Lung (tissue), 12 donors: Measurements from ENCODE around the gene MGAT1. TPM values are rescaled to one million over a fixed set of nuclear protein-coding genes. Genes with fewer than 3 reads are reported as not detected.

Source experiments
- ATAC-seq: fragments of 200-7000 bp; cut with Tn5 transposase; one replicate; pipeline ENCODE4 v1.9.1; 2020; ENCODE audit warnings: moderate number of reproducible peaks; ENCODE audit not compliant: insufficient read depth, low FRiP score
- DNase-seq, 3 donors: peaks; one replicate each; pipeline ENCODE4 v3.0.0-alpha.2; 2013 to 2017
- H3K27ac ChIP-seq, 2 donors: one replicate each; pipeline ENCODE4 v1.5.1; 2013; ENCODE audit warnings: mild to moderate bottlenecking in 2 of 2, moderate library complexity in 2 of 2, control low read depth in 1 of 2, inconsistent platforms in 1 of 2, low read depth in 1 of 2, low read length in 1 of 2
- H3K27me3 ChIP-seq, 3 donors: one replicate each; pipeline ENCODE4 v1.5.1; 2013; ENCODE audit warnings: low read length in 2 of 3; ENCODE audit not compliant: control insufficient read depth in 3 of 3, insufficient read depth in 3 of 3
- H3K36me3 ChIP-seq, 4 donors: one replicate each; pipeline ENCODE4 v1.5.1; 2013; ENCODE audit warnings: low read length in 4 of 4, mild to moderate bottlenecking in 1 of 4, moderate library complexity in 1 of 4; ENCODE audit not compliant: control insufficient read depth in 4 of 4, insufficient read depth in 4 of 4
- H3K4me1 ChIP-seq, 5 donors: one replicate each; pipeline ENCODE4 v1.5.1; 2013; ENCODE audit warnings: low read length in 5 of 5, mild to moderate bottlenecking in 2 of 5, moderate library complexity in 1 of 5; ENCODE audit not compliant: control insufficient read depth in 5 of 5, insufficient read depth in 5 of 5
- H3K4me3 ChIP-seq: one replicate; pipeline ENCODE4 v1.5.1; 2013; ENCODE audit warnings: mild to moderate bottlenecking, control low read depth, moderate library complexity
- H3K9ac ChIP-seq, 2 donors: one replicate each; pipeline ENCODE4 v1.5.1; 2013; ENCODE audit warnings: low read length in 2 of 2, control low read depth in 1 of 2; ENCODE audit not compliant: insufficient read depth in 1 of 2
- H3K9me3 ChIP-seq, 4 donors: one replicate each; pipeline ENCODE4 v1.5.1; 2013; ENCODE audit warnings: low read length in 3 of 4, mild to moderate bottlenecking in 1 of 4, moderate library complexity in 1 of 4; ENCODE audit not compliant: control insufficient read depth in 4 of 4, insufficient read depth in 3 of 4
- WGBS, 2 donors: extraction: QIAGEN DNeasy Blood & Tissue Kit; methylation state at CpG; one replicate each; pipeline ENCODE4 v1.1.7; 2013; 5-methylcytosine and 5-hydroxymethylcytosine counted together
- polyA plus RNA-seq, 2 donors: library from polyadenylated mRNA; stranded (reverse); fragments of 200-250 nt; gene quantifications; one replicate each; pipeline ENCODE4 v1.2.1, GENCODE V29; 2013
- total RNA-seq, 2 donors: library from RNA; depleted of rRNA in 1 of 2; stranded (reverse); fragments of >200 nt in 1 of 2; gene quantifications; one replicate each; pipeline ENCODE4 v1.2.1, GENCODE V29; 2014 to 2021
- TF ChIP-seq, protein P1 (sequence below): IDR thresholded peaks from 2 replicates; pipeline ENCODE4 v1.5.1; 2012; ENCODE audit warnings: mild to moderate bottlenecking; ENCODE audit errors: control extremely low read depth, extremely low read depth
- donor health status: control.
- donor health status: control.
- donor health status: Bipolar disorder and iron deficiency.
- donor health status: healthy.
- donor health status: DM: yes; HTN: yes; CAD: no.

The MGAT1 gene
- total and polyA plus RNA-seq, 4 donors: 117 to 415 (median 211) TPM

DNA sequence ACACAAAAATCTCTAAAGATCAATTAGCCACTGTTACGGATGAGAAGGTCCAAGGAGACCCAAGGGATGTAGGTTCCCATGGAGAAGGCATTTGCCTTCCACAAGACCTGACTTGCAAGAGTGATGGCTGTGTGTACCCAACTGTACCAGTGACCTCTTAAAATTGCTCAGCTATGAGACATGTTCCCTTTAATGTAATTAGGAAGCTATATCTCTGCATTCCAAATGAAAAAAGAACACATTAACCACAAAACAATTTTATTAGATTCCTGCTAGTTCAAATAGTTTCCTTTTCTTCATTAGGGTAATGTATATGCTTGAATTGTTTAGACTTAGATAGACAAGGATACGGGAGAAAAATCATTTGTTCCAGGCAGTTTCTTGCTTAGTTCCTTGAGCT lies 66.1 kb downstream of the MGAT1 start:
- H3K36me3 ChIP-seq: no peaks in the 10 kb centered on the region
- TF ChIP-seq, protein P1, sequence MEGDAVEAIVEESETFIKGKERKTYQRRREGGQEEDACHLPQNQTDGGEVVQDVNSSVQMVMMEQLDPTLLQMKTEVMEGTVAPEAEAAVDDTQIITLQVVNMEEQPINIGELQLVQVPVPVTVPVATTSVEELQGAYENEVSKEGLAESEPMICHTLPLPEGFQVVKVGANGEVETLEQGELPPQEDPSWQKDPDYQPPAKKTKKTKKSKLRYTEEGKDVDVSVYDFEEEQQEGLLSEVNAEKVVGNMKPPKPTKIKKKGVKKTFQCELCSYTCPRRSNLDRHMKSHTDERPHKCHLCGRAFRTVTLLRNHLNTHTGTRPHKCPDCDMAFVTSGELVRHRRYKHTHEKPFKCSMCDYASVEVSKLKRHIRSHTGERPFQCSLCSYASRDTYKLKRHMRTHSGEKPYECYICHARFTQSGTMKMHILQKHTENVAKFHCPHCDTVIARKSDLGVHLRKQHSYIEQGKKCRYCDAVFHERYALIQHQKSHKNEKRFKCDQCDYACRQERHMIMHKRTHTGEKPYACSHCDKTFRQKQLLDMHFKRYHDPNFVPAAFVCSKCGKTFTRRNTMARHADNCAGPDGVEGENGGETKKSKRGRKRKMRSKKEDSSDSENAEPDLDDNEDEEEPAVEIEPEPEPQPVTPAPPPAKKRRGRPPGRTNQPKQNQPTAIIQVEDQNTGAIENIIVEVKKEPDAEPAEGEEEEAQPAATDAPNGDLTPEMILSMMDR: no peak
- no peak for DNase-seq
- 67 to 82% methylated on average over 2 of the region's 2 CpGs for WGBS, 2 donors
- peaks cover 0 to 14% (median 3%) of the 10 kb centered on the region in 3 donors for H3K27me3 ChIP-seq
- no peaks in the 10 kb centered on the region for H3K9me3 ChIP-seq
- ATAC-seq: no peak
- no peak overlapping the region for H3K9ac ChIP-seq
- H3K27ac ChIP-seq: no peak overlapping the region
- H3K4me1 ChIP-seq: no peaks in the 10 kb centered on the region
- no peak overlapping the region for H3K4me3 ChIP-seq

Other genes starting within 250 kb of the MGAT1 start
- 1,000 to 10,000 TPM in 1 of 2 donors, 100 to 1,000 TPM in 1; 119 to 1,453 TPM for gene SCGB3A1, start 211.3 kb downstream of the MGAT1 start, total RNA-seq
- gene SCGB3A1, start 211.3 kb downstream of the MGAT1 start, polyA plus RNA-seq: 1,000 to 10,000 TPM in 1 of 2 donors, 100 to 1,000 TPM in 1; 595 to 3,799 TPM
- 10 to 100 TPM; 34.3 to 42.1 TPM for gene FLT4, start 153.2 kb downstream of the MGAT1 start, total RNA-seq
- gene FLT4, start 153.2 kb downstream of the MGAT1 start, polyA plus RNA-seq: 10 to 100 TPM; 12.6 to 16.2 TPM
- gene OR2Y1, start 62.7 kb downstream of the MGAT1 start, total RNA-seq: not detected
- not detected for gene OR2Y1, start 62.7 kb downstream of the MGAT1 start, polyA plus RNA-seq
- gene ZFP62, start 58.5 kb upstream of the MGAT1 start, total RNA-seq: 10 to 100 TPM; 18.1 to 31.2 TPM
- 10 to 100 TPM in 1 of 2 donors, 1 to 10 TPM in 1; 9.6 to 21.9 TPM for gene ZFP62, start 58.5 kb upstream of the MGAT1 start, polyA plus RNA-seq
- 1 to 10 TPM; 1.5 to 2.6 TPM for gene BTNL8, start 96.4 kb upstream of the MGAT1 start, total RNA-seq
- 1 to 10 TPM in 1 of 2 donors, under 1 TPM in 1; 0.81 to 7.2 TPM for gene BTNL8, start 96.4 kb upstream of the MGAT1 start, polyA plus RNA-seq
- under 1 TPM in 1 of 2 donors, not detected in 1; 0.71 TPM for gene BTNL3, start 186.0 kb upstream of the MGAT1 start, total RNA-seq
- 1 to 10 TPM in 1 of 2 donors, under 1 TPM in 1; 0.47 to 1.8 TPM for gene BTNL3, start 186.0 kb upstream of the MGAT1 start, polyA plus RNA-seq
- gene BTNL9, start 237.5 kb upstream of the MGAT1 start, total RNA-seq: 10 to 100 TPM; 23.5 to 73.1 TPM
- gene BTNL9, start 237.5 kb upstream of the MGAT1 start, polyA plus RNA-seq: 10 to 100 TPM; 54.5 to 70.1 TPM